Stimulated activated CD8-positive, alpha-beta memory T cell treated with anti-CD3 and anti-CD28 coated beads, Interleukin-12 subunit alpha, Interleukin-12 subunit beta, amount 100 ng/mL, for 4 hours (primary cell): ENCODE results near the gene FFAR3.
A peak's percentile ranks its signal among the peaks of the same experiment; 100 is the strongest.

ENCODE experiments used
- DNase-seq: peaks from one replicate; pipeline ENCODE4 v3.0.0-alpha.2; 2020; ENCODE audit warnings: low read depth

The FFAR3 gene

GRCh38 chr19:35330475-35330874 is 27.8 kb upstream of the FFAR3 start:
- no peak for DNase-seq

- DNase-seq = no peak
Observed at GRCh38 chr19:35331551-35332214, 26.6 kb upstream of the FFAR3 start.

- no peak for DNase-seq
Observed at GRCh38 chr19:35332817-35333216, 25.4 kb upstream of the FFAR3 start.

GRCh38 chr19:35334144-35334753 is 24.0 kb upstream of the FFAR3 start:
- no peak for DNase-seq

GRCh38 chr19:35336166-35336955 is 21.9 kb upstream of the FFAR3 start:
- DNase-seq = no peak

GRCh38 chr19:35337097-35337983 is 20.9 kb upstream of the FFAR3 start:
- DNase-seq = no peak

GRCh38 chr19:35337984-35338296 is 20.3 kb upstream of the FFAR3 start:
- no peak for DNase-seq

- DNase-seq = no peak
Observed at GRCh38 chr19:35340431-35340830, 17.8 kb upstream of the FFAR3 start.

- DNase-seq = no peak
Observed at GRCh38 chr19:35341006-35341405, 17.3 kb upstream of the FFAR3 start.

GRCh38 chr19:35341565-35342225 is 16.6 kb upstream of the FFAR3 start:
- DNase-seq = no peak

- DNase-seq = no peak
Observed at GRCh38 chr19:35342430-35342829, 15.8 kb upstream of the FFAR3 start.

GRCh38 chr19:35344511-35345031 is 13.7 kb upstream of the FFAR3 start:
- no peak for DNase-seq

GRCh38 chr19:35345671-35346111 is 12.6 kb upstream of the FFAR3 start:
- no peak for DNase-seq

- DNase-seq = peak; percentile 49
Observed at GRCh38 chr19:35346193-35347052, 11.8 kb upstream of the FFAR3 start.

- no peak for DNase-seq
Observed at GRCh38 chr19:35347171-35347929, 10.9 kb upstream of the FFAR3 start, which contains the start of gene FFAR1. TSS of gene FFAR1 (plus strand) at chr19:35347902. CDS start at chr19:35351552, 3,650 bp downstream.

GRCh38 chr19:35347930-35348298 is 10.3 kb upstream of the FFAR3 start:
- DNase-seq = no peak

GRCh38 chr19:35348911-35349611 is 9.2 kb upstream of the FFAR3 start:
- no peak for DNase-seq

- DNase-seq = no peak
Observed at GRCh38 chr19:35349614-35350521, 8.4 kb upstream of the FFAR3 start.
